ENCODE data around the gene PHRF1.

DNA sequence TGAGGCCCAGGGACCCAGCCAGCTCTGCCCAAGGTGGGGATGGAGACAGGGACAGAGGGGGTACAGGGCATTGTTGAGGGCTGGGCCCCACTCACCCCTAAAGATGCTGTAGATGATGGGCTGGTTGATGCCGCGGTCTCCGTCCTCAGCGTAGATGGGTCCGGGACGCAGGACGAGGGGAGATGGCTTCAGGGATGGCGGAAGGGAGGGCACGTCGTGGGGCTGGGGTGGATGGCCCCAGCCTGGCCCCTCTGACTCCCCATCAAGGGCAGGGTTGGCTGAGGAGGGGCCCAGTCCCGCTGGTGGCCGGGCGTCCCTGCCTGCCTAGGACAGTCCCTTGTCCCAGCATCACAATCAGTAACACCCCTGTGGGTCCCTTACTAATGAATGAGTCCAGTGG is 43.9 kb downstream of the PHRF1 start:
- TF ChIP-seq, protein P1, sequence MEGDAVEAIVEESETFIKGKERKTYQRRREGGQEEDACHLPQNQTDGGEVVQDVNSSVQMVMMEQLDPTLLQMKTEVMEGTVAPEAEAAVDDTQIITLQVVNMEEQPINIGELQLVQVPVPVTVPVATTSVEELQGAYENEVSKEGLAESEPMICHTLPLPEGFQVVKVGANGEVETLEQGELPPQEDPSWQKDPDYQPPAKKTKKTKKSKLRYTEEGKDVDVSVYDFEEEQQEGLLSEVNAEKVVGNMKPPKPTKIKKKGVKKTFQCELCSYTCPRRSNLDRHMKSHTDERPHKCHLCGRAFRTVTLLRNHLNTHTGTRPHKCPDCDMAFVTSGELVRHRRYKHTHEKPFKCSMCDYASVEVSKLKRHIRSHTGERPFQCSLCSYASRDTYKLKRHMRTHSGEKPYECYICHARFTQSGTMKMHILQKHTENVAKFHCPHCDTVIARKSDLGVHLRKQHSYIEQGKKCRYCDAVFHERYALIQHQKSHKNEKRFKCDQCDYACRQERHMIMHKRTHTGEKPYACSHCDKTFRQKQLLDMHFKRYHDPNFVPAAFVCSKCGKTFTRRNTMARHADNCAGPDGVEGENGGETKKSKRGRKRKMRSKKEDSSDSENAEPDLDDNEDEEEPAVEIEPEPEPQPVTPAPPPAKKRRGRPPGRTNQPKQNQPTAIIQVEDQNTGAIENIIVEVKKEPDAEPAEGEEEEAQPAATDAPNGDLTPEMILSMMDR (IDR thresholded peaks at IDR 0.05; ENCODE audit: poor library complexity): no peak
- TF ChIP-seq EZH2phosphoT487 (IDR thresholded peaks at IDR 0.05; ENCODE audit: low read depth, severe bottlenecking, unreplicated experiment) (no peak), EZH2 (IDR thresholded peaks at IDR 0.05; ENCODE audit: borderline replicate concordance) (no peak)

Measured in hepatocyte (in vitro differentiated cells).